ENCODE measurements around the gene PDXK.

Gene PDXK

DNA sequence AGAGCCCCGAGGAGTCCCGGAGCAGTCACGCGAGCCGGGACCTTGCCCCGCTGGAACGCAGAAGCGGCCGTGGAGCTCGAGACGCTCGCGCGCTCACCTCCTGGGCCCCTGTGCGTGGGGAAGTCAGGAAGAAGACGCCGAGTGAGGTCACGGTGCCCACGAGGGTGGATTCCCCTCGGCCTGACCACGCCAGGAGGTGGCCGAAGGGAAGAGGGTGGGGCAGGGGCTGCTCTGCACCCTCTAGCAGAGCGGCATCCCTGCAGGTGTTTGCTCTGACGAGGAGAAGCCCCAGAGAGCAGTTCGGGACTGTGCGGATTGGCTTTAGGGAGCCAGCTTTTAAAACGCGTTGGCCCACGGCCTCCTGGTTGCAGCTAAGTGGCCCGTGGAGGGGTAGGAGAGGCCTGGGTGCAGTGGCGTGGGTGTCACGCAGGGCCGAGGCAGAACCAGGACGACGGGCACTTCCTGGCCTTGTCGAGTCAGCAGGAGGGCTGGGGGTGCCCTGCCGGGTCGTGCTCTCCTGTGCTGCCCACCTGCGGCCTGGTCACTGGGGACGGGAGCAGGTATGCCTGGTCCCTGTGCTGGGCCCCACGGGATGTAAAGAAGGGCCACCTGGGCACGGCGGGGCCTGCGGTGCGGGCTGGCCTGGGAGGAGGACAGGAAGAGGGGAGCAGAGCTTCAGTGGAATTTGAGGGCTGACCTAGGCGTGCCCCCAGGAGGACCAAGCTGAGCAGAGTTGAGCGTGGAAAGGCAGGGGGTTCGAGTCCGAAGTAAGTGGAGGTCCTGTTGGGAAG, 1.0 kb downstream of the PDXK start:
- DNase-seq (ENCODE audit: low spot score) = no peak

DNA sequence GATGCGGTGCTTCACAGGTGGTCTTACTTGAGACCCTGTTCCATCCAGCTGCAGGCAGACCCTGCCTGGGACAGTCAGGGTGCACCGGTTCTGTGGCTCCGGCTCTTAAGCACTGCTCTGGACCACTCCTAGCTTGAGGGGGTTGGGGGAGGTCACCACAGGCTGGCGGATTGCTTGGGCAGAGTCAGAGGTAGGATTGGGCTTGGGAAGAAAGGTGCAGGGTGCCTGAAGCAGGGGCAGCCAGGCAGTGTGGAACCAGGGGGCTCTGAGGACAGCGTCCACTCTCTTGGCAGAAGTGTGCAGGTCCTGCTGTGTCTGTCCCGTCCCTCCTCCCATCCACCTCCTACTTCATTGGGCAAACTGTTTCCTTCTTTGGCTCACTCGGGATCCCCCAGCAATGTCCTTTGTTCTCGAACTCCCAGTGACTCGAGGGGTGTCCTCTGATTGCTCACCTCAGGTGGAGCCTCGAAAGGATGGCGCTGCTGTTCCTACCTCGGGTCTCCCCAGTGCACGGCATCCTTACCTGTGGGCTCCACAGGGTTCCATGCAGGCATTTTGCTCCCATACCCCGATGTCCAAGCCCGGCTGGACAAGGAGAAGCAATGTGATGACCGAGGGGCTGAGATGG, 1.7 kb downstream of the PDXK start:
- Histone ChIP-seq H3K27ac (peak overlapping the region; percentile 82 to 91), H3K4me3 (peak overlapping the region; percentile 95)
- no peak for DNase-seq (ENCODE audit: low spot score)
- TF ChIP-seq, protein P1, sequence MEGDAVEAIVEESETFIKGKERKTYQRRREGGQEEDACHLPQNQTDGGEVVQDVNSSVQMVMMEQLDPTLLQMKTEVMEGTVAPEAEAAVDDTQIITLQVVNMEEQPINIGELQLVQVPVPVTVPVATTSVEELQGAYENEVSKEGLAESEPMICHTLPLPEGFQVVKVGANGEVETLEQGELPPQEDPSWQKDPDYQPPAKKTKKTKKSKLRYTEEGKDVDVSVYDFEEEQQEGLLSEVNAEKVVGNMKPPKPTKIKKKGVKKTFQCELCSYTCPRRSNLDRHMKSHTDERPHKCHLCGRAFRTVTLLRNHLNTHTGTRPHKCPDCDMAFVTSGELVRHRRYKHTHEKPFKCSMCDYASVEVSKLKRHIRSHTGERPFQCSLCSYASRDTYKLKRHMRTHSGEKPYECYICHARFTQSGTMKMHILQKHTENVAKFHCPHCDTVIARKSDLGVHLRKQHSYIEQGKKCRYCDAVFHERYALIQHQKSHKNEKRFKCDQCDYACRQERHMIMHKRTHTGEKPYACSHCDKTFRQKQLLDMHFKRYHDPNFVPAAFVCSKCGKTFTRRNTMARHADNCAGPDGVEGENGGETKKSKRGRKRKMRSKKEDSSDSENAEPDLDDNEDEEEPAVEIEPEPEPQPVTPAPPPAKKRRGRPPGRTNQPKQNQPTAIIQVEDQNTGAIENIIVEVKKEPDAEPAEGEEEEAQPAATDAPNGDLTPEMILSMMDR (IDR thresholded peaks at IDR 0.05) = no peak

More for the DNA sequence above, 1.0 kb downstream of the PDXK start:
- TF ChIP-seq, protein P1 (IDR thresholded peaks at IDR 0.05) = no peak
- H3K4me3 ChIP-seq = peak overlapping the region; percentile 95
- peak overlapping the region; percentile 82 to 91 for H3K27ac ChIP-seq

DNA sequence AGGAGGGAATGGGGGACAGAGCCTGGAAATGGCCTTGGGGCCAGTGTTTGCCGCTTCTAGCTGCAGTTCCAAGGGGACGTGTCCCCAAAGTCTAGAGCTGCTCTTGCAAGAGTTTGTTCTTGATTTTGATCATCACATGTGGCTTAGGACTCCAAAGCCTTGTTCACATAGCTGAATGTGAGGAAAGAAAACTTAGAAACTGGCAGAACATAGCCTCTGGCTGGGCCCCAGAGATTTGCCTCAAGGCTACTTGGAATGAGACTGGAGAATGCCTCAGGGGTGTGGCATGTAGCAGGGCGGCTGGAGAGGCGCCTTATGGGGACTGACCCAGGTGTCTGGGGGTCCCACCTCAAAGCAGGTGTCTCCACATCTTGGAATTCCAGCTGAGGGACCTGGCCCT, 2.3 kb downstream of the PDXK start:
- Histone ChIP-seq H3K27ac (no peak overlapping the region), H3K4me3 (peak overlapping the region; percentile 95)
- TF ChIP-seq, protein P1 (IDR thresholded peaks at IDR 0.05) = no peak
- DNase-seq (ENCODE audit: low spot score) = no peak

DNA sequence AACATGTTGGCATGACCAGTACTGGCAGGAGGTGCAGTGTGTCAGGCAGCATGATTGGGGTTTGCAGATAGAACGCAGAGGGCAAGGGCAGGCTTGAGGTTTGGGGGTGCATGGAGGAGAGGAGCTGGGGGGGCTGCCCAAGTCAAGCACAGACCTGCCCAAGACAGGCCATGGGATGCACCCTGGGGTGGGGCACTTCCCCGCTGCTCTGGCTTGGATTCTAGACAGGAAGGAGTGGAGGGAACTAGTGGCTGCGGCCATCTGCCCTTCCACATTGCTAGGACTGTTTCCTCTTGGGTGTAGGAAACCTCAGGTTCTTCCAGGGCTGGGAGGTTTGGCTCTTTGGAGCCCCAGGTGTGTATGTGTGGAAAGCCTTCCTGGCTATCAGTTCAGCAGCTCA, 3.0 kb downstream of the PDXK start:
- no peak for DNase-seq (ENCODE audit: low spot score)
- H3K4me3 ChIP-seq = peak overlapping the region; percentile 95
- H3K27ac ChIP-seq = no peak overlapping the region
- TF ChIP-seq, protein P1 (IDR thresholded peaks at IDR 0.05) = no peak

GRCh38 chr21:43723648-43724047, 4.7 kb downstream of the PDXK start:
- H3K4me3 ChIP-seq = no peak overlapping the region
- TF ChIP-seq, protein P1 (IDR thresholded peaks at IDR 0.05) = no peak
- no peak for DNase-seq (ENCODE audit: low spot score)
- H3K27ac ChIP-seq = no peak overlapping the region

DNA sequence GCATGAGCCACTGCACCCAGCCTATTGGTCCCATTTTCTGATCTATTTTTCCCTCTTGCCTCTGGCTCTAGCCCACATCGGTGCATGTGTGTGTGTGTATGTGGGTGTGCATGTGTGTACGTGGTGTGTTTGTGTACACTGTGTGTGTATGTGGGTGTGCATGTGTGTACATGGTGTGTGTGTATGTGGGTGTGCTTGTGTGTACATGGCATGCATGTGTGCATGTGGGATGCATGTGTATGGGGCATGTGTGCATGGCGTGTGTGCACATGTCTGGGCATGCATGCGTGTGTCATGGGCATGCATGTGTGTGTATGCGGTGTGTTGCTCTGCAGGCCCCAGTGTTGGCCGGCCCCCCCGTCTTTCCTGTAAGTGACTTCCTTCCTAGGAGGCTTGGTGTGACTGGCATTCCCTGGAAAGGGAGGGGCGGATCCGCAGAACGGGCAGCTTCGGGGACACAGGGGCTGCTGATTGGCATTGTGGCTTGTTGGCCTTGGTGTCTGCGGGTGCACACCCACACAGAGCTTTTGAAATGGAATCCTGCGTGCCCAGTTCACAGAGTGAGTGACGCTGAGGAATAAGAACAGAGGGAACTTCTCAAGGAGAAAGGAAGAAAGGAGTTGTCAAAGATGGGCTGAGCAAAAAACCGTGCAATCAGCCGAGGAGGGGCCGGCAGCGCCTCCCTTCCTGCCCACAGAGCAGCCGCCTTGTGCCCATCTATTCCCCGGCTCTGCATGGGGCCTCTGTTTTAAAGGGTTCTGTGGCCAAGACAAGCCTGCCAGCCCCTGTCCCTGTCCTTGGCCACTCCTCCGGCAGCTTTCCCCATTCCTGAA, 8.0 kb downstream of the PDXK start:
- H3K4me3 ChIP-seq = peak overlapping the region; percentile 72
- TF ChIP-seq, protein P1 (IDR thresholded peaks at IDR 0.05) = no peak
- peak overlapping the region; percentile 92 to 97 for H3K27ac ChIP-seq
- DNase-seq (ENCODE audit: low spot score) = no peak
